SH-SY5Y (cell line): Measurements from ENCODE around the gene BLID.

Source experiments
- GATA2 ChIP-seq: IDR thresholded peaks from 2 replicates; pipeline ENCODE4 v1.6.1; 2011; ENCODE audit warnings: mild to moderate bottlenecking, low read depth, low read length
- GATA3 ChIP-seq: IDR thresholded peaks from 2 replicates; pipeline ENCODE4 v1.6.1; 2011; ENCODE audit warnings: low read depth, mild to moderate bottlenecking, low read length, moderate library complexity

- TF ChIP-seq GATA3: no peak
- no peak for TF ChIP-seq GATA2
Observed at GRCh38 chr11:122115524-122116379, at the start of gene BLID.
